ENCODE results near the gene KIF20B. TPM values are rescaled to one million over a fixed set of nuclear protein-coding genes. Genes with fewer than 3 reads are reported as not detected.

The KIF20B gene
- total and polyA plus RNA-seq, 2 of the 13 experiments (the other 11 are each of a cell fraction or from before 2014, with no cell fraction given): 3.5 to 38.6 TPM

- Histone ChIP-seq H3K36me3 (replicated peaks in 1 of 2; ENCODE audit: control insufficient read depth in 1 of 2, insufficient read depth in 2 of 2, low read length in 2 of 2) (no peaks in the 10 kb centered on the region; a peak in 1 of 5 replicates), H3K79me2 (ENCODE audit: insufficient read depth, low read length) (no peaks in the 10 kb centered on the region), H2AFZ (ENCODE audit: low read length) (no peak overlapping the region), H3K4me3 (replicated peaks in 1 of 3; ENCODE audit: insufficient read depth in 1 of 3, low read depth in 2 of 3, low read length in 3 of 3) (no peak overlapping the region), H3K9me3 (ENCODE audit: low read length) (no peaks in the 10 kb centered on the region), H3K27me3 (ENCODE audit: control insufficient read depth in 1 of 2, insufficient read depth in 2 of 2, low read length in 2 of 2) (no peaks in the 10 kb centered on the region), H3K4me1 (ENCODE audit: insufficient read depth, low read length) (peaks cover 34% of the 10 kb centered on the region), H3K4me2 (ENCODE audit: low read depth, low read length) (no peak overlapping the region), H3K27ac (ENCODE audit: extremely low read length, insufficient read depth, low read length) (no peak overlapping the region), H4K20me1 (ENCODE audit: insufficient read depth, low read length) (no peaks in the 10 kb centered on the region), H3K9ac (ENCODE audit: insufficient read depth, low read depth, low read length) (no peak overlapping the region)
- intact Hi-C loops (cut with micrococcal nuclease; ENCODE audit: unreplicated experiment) (no loop called here), in situ Hi-C loops (cut with HindIII; ENCODE audit: extremely low pct_ligation_motif_present, low pct_unique_long_range_greater_than_20kb) (no loop called here)
- FAIRE-seq: no peak
- ATAC-seq: no peak
- DNase-seq (ENCODE audit: low spot score): no peak
- BruUV-seq (replicated peaks): no TSS peak
- ChIA-PET POLR2A (interaction anchor here (2.1 kb wide), 1 partner anchor 52 kb away, joined by 6 read pairs; no protein-coding TSS in a partner anchor), CTCF (ENCODE audit: low intra/inter-chr PET ratio, low total read pairs) (no interaction called here)
- TF ChIP-seq ZNF317 (CRISPR knock-in tag; IDR thresholded peaks at IDR 0.05) (no peak), KDM5B (CRISPR knock-in tag; IDR thresholded peaks at IDR 0.05; ENCODE audit: borderline replicate concordance) (no peak), ZNF777 (CRISPR knock-in tag; IDR thresholded peaks at IDR 0.05) (no peak), CCDC6 (CRISPR knock-in tag; IDR thresholded peaks at IDR 0.05) (no peak), ZFP82 (CRISPR knock-in tag; IDR thresholded peaks at IDR 0.05; ENCODE audit: borderline replicate concordance) (no peak), CREB3 (CRISPR knock-in tag; IDR thresholded peaks at IDR 0.05) (no peak), ZKSCAN8 (CRISPR knock-in tag; IDR thresholded peaks at IDR 0.05; ENCODE audit: borderline replicate concordance) (no peak), KLF11 (CRISPR knock-in tag; IDR thresholded peaks at IDR 0.05) (no peak)
- TF ChIP-seq, protein P1, sequence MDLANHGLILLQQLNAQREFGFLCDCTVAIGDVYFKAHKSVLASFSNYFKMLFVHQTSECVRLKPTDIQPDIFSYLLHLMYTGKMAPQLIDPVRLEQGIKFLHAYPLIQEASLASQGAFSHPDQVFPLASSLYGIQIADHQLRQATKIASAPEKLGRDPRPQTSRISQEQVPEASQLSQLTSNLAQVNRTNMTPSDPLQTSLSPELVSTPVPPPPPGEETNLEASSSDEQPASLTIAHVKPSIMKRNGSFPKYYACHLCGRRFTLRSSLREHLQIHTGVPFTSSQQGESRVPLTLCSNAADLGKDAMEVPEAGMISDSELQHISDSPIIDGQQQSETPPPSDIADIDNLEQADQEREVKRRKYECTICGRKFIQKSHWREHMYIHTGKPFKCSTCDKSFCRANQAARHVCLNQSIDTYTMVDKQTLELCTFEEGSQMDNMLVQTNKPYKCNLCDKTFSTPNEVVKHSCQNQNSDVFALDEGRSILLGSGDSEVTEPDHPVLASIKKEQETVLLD (CRISPR knock-in tag; IDR thresholded peaks at IDR 0.05; ENCODE audit: low read depth): no peak
- WGBS (ENCODE audit: low lambda C conversion rate): 100% methylated on average over 3 of the region's 3 CpGs
These were observed 6.1 kb upstream of the KIF20B start for GRCh38 chr10:89695307-89695706.
